Kidney epithelial cell (primary cell): Measurements from ENCODE around the gene RIPOR2. TPM values are rescaled to one million over a fixed set of nuclear protein-coding genes. Genes with fewer than 3 reads are reported as not detected.

Source experiments
- DNase-seq: peaks from one replicate; pipeline ENCODE4 v3.0.0-alpha.2; 2010; ENCODE audit warnings: low read depth
- H3K27me3 ChIP-seq: 2 replicates; pipeline ENCODE4 v1.6.0; 2011; ENCODE audit warnings: low read length; ENCODE audit not compliant: control insufficient read depth, insufficient read depth
- H3K36me3 ChIP-seq: 2 replicates; pipeline ENCODE4 v1.5.1; 2011; ENCODE audit warnings: low read length; ENCODE audit not compliant: control insufficient read depth, insufficient read depth
- H3K4me3 ChIP-seq: 2 replicates; pipeline ENCODE4 v1.5.1; 2011; ENCODE audit warnings: low read depth, mild to moderate bottlenecking, control low read depth, low read length
- CTCF ChIP-seq: IDR thresholded peaks from 2 replicates; pipeline ENCODE4 v1.5.1; 2011; ENCODE audit warnings: mild to moderate bottlenecking, moderate library complexity, low read length, control low read depth, inconsistent platforms; ENCODE audit not compliant: insufficient read depth, poor library complexity, severe bottlenecking
- total RNA-seq: library from RNA; depleted of rRNA; stranded (reverse); fragments of >200 nt; gene quantifications from 2 replicates; pipeline ENCODE4 v1.2.3, GENCODE V29; 2015

The RIPOR2 gene
- total RNA-seq, 1 donor from 2014 or later: 0.79 TPM

GRCh38 chr6:24922814-24923213 is 12.9 kb downstream of the RIPOR2 start:
- no peak for DNase-seq
- no peaks in the 10 kb centered on the region for H3K27me3 ChIP-seq
- H3K36me3 ChIP-seq: no peaks in the 10 kb centered on the region
- TF ChIP-seq CTCF: no peak
- H3K4me3 ChIP-seq: no peak overlapping the region

- TF ChIP-seq CTCF: no peak
Measured at GRCh38 chr6:24922170-24922569, 13.6 kb downstream of the RIPOR2 start.

GRCh38 chr6:24920136-24920535 is 15.6 kb downstream of the RIPOR2 start:
- TF ChIP-seq CTCF: no peak
- no peaks in the 10 kb centered on the region for H3K36me3 ChIP-seq
- no peak overlapping the region for H3K4me3 ChIP-seq
- DNase-seq: no peak
- peaks cover 4% of the 10 kb centered on the region for H3K27me3 ChIP-seq

More at GRCh38 chr6:24922170-24922569, 13.6 kb downstream of the RIPOR2 start:
- Histone ChIP-seq H3K27me3 (no peaks in the 10 kb centered on the region), H3K4me3 (no peak overlapping the region), H3K36me3 (no peaks in the 10 kb centered on the region)
- no peak for DNase-seq

GRCh38 chr6:24919056-24919892 is 16.5 kb downstream of the RIPOR2 start:
- peaks cover 4% of the 10 kb centered on the region for H3K27me3 ChIP-seq
- no peaks in the 10 kb centered on the region for H3K36me3 ChIP-seq
- no peak overlapping the region for H3K4me3 ChIP-seq
- TF ChIP-seq CTCF: no peak
- no peak for DNase-seq

GRCh38 chr6:24918641-24919055 is 17.1 kb downstream of the RIPOR2 start:
- H3K27me3 ChIP-seq: peaks cover 4% of the 10 kb centered on the region
- no peaks in the 10 kb centered on the region for H3K36me3 ChIP-seq
- TF ChIP-seq CTCF: no peak
- H3K4me3 ChIP-seq: no peak overlapping the region
- no peak for DNase-seq

- Histone ChIP-seq H3K27me3 (peaks cover 15% of the 10 kb centered on the region), H3K4me3 (no peak overlapping the region), H3K36me3 (no peaks in the 10 kb centered on the region)
- no peak for TF ChIP-seq CTCF
- DNase-seq: no peak
Measured at GRCh38 chr6:24916496-24916895, 19.3 kb downstream of the RIPOR2 start.
